GM20000 (cell line): Measurements from ENCODE around the gene RYR3.

ENCODE experiments used
- DNase-seq: peaks from one replicate; pipeline ENCODE4 v3.0.0; 2012; ENCODE audit warnings: low spot score
- TF ChIP-seq, protein P1 (sequence below): IDR thresholded peaks from 2 replicates; pipeline ENCODE4 v1.5.1; 2012; ENCODE audit warnings: mild to moderate bottlenecking, control low read depth; ENCODE audit errors: extremely low read depth, missing control alignments

Gene RYR3

DNA sequence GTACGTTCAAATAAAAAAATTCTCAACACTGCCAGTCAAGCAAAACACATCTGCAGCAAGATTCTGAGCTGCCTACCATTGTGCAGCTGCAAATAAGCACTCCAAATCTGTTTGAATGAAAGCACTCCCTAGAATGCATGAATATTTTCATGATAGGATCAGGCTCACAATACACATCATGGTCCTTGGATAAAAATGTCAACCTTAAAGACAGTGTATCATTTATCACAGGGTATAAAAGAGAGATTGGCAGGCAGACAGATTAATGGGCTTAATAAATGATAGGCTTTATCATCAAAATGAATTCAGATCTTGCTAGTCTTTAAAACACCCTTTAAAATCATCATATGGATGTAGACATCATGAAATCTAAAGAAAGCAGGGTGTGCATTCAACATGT lies 9.2 kb downstream of the RYR3 start:
- TF ChIP-seq, protein P1, sequence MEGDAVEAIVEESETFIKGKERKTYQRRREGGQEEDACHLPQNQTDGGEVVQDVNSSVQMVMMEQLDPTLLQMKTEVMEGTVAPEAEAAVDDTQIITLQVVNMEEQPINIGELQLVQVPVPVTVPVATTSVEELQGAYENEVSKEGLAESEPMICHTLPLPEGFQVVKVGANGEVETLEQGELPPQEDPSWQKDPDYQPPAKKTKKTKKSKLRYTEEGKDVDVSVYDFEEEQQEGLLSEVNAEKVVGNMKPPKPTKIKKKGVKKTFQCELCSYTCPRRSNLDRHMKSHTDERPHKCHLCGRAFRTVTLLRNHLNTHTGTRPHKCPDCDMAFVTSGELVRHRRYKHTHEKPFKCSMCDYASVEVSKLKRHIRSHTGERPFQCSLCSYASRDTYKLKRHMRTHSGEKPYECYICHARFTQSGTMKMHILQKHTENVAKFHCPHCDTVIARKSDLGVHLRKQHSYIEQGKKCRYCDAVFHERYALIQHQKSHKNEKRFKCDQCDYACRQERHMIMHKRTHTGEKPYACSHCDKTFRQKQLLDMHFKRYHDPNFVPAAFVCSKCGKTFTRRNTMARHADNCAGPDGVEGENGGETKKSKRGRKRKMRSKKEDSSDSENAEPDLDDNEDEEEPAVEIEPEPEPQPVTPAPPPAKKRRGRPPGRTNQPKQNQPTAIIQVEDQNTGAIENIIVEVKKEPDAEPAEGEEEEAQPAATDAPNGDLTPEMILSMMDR, result no peak
- DNase-seq, result no peak

DNA sequence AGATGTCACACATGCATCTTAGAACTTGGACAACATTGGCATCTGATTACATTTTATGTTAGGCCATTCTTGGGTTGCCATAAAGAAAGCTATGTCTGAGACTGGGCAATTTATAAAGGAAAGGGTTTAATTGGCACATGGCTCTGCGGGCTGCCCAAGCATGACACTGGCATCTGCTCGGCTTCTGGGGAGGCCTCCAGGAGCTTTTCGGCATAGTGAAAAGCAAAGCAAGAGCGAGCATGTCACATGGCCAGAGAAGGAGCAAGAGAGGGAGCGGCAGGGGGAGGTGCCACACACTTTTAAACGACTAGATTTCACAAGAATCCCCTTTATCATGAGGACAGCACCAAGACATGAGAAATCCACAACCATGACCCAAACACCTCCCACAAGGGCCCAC lies 11.3 kb downstream of the RYR3 start:
- TF ChIP-seq, protein P1, result no peak
- no peak for DNase-seq

DNA sequence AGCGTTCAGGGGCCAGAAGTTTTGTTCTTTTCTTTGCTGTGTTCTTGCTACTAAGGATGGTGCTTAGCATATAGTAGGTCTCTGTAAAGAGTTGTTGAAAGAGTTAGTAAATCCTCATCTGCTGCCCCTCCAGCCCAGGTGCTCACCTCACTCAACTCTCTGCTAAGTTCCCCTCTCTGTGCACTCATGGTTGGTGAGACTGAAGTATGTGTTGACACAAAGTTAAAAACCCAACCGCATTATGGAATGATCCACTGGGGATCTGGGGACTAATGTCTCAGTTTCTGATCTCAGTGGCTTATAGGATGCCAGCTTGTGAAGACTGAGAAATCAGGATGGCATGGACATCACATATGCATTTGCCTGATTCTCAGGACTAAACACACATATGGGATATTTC lies 13.8 kb downstream of the RYR3 start:
- DNase-seq, result no peak
- TF ChIP-seq, protein P1, result no peak

DNA sequence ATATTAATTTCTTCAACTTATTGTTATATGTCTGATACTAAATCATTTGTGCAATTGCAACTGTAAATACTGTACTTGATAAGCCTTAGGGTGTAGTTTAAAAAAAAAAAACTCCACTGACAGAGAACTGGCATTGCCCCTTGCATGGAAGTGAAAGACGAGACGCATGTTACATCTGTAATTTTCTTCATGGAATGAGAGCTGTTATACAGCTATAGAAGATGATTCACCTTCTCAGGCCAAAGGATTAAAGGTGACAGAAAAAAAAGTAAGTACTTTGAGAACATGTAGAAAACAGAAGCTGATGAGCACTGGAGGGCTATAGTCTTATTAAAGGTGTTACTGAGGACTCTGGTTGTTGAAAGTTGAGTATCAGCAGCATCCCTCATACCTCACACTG lies 16.1 kb downstream of the RYR3 start:
- TF ChIP-seq, protein P1, result no peak
- DNase-seq, result no peak

DNA sequence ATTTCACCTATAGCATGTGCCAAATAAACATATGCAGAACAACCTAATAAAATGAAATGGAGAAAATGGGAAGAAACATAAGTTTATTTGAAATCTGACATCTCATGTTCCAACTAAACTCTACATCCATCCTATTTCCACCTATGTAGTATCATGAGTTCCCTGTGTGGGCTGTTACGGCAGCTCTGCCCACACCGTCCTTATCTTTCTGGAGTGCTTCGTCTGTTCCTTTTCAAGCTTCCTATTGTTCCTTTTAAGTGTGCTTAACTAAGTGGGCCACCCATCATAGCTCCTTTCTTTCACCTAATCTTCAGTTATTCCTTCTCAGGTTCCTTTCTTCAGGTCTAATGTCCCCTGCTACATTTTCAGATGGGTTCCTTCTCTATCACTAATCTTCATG lies 17.3 kb downstream of the RYR3 start:
- TF ChIP-seq, protein P1, result no peak
- DNase-seq, result no peak

DNA sequence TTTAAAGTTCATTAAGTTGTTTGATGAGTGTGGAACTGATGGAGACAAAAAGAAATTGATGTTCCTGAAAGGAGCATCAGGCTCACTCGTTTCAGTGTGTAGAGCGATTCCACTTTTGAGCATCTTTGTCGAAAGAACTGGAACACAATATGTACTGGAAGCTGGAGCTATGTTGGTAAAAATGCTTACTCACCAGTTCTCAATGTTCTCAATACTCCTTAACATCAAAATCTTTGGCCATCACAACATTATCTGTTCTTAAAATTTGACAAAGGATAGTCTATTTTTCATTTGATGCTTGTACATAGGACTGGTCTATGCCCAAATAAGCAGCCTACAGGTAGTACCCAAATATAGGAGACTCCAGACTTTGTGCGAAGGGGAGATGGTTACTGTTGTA lies 18.7 kb downstream of the RYR3 start:
- no peak for DNase-seq
- TF ChIP-seq, protein P1, result no peak

DNA sequence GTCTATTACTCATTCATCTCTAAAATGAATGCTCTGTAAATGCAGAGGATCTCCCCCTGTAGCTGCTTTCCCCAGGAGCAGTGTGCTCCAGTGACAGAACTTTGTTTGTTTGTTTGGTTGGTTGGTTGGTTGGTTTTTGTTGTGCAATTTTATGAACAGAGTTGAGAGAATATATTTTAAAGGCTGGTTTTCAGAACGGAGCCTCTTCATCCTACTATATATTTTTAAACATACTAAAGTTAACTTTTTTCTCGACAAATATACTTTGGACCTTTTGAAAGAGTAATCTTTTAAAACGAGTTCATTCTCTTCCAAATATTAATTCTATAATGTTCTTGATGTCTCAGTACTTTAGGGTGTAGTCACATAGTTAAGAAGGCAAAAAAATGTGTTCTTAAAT lies 20.2 kb downstream of the RYR3 start:
- TF ChIP-seq, protein P1, result no peak
- DNase-seq, result no peak
